Lower leg skin (tissue), 4 donors: ENCODE results near the gene FCHO1. TPM values are rescaled to one million over a fixed set of nuclear protein-coding genes. Genes with fewer than 3 reads are reported as not detected.
A peak's percentile ranks its signal among the peaks of the same experiment; 100 is the strongest.

Experiments
- DNase-seq, 2 donors: peaks; one replicate each; pipeline ENCODE4 v3.0.0-alpha.2; 2019; ENCODE audit warnings: low spot score in 2 of 2
- H3K4me3 ChIP-seq: fragments of 200-600 bp; sonication (generic); 2 replicates; pipeline ENCODE4 v1.5.1; 2017; ENCODE audit warnings: mild to moderate bottlenecking, low read depth; ENCODE audit not compliant: poor library complexity, severe bottlenecking
- POLR2A ChIP-seq, 2 donors: fragments of 450-650 bp; IDR thresholded peaks; one replicate each; pipeline ENCODE4 v1.6.1; 2016 to 2017; ENCODE audit warnings: antibody characterized with exemption in 2 of 2, mild to moderate bottlenecking in 1 of 2, moderate library complexity in 1 of 2
- WGBS, 2 donors: methylation state at CpG; one replicate each; pipeline ENCODE4 v1.1.5; 2018; 5-methylcytosine and 5-hydroxymethylcytosine counted together
- intact Hi-C: fragments of 100-400 bp; cut with DNase I; formaldehyde crosslinking; loops from one replicate; pipeline ENCODE4 v1.15.0; 2023; ENCODE audit warnings: low total_unique reads
- total RNA-seq, 4 donors: library from RNA; depleted of rRNA; stranded (reverse); fragments of >200 nt; gene quantifications; one replicate each; pipeline ENCODE4 v1.1.0, GENCODE V29; 2016
- TF ChIP-seq, protein P1 (sequence below), 3 donors: fragments of 450-650 bp; IDR thresholded peaks; one replicate each; pipeline ENCODE4 v1.5.1; 2016; ENCODE audit warnings: antibody characterized with exemption in 3 of 3, mild to moderate bottlenecking in 3 of 3, moderate library complexity in 2 of 3

The FCHO1 gene
- total RNA-seq, 4 donors from 2014 or later = 38.7 to 78.4 (median 56.3) TPM

DNA sequence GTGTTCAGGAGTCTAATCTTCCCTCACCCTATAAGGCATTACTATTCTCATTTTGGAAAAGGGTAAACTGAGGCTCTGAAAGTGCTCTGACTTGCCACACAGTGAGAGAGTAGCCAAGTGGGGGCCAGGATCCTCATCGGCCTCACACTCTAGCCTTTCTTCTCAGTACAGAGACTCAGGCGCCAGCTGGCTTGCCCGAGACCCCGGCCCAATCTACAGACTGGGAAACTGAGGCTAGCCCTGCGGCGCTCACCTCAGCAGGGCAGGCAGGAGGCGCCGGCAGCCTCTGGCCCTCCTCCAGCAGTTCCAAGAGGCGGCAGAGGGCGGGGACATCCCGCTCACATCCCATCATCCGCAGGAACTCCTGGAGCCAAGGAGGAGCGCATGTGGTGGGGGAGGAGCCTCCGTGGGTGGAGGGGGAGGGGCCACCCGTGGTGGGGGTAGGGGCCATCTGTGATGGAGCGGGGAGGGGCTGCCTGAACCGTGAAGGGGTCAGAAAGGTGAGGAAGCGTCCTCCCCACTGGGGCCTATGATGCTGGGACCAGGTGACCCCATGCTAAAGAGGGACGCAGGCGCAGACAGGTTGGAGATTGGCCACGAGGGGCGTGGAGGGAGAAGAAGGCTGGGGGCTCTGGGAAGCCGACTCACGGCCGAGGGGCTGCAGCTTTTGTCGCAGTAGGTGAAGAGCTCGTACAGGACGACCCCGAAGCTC is 78.7 kb downstream of the FCHO1 start:
- no peak for TF ChIP-seq POLR2A (IDR thresholded peaks at IDR 0.05)
- TF ChIP-seq, protein P1, sequence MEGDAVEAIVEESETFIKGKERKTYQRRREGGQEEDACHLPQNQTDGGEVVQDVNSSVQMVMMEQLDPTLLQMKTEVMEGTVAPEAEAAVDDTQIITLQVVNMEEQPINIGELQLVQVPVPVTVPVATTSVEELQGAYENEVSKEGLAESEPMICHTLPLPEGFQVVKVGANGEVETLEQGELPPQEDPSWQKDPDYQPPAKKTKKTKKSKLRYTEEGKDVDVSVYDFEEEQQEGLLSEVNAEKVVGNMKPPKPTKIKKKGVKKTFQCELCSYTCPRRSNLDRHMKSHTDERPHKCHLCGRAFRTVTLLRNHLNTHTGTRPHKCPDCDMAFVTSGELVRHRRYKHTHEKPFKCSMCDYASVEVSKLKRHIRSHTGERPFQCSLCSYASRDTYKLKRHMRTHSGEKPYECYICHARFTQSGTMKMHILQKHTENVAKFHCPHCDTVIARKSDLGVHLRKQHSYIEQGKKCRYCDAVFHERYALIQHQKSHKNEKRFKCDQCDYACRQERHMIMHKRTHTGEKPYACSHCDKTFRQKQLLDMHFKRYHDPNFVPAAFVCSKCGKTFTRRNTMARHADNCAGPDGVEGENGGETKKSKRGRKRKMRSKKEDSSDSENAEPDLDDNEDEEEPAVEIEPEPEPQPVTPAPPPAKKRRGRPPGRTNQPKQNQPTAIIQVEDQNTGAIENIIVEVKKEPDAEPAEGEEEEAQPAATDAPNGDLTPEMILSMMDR (IDR thresholded peaks at IDR 0.05) = no peak
- 23 to 24% methylated on average over 29 of the region's 29 CpGs for WGBS, 2 donors
- no peak overlapping the region for H3K4me3 ChIP-seq
- no peak for DNase-seq
- intact Hi-C loops = no loop called here

GRCh38 chr19:17830567-17831418 is 79.5 kb downstream of the FCHO1 start:
- H3K4me3 ChIP-seq = no peak overlapping the region
- WGBS, 2 donors = 20 to 25% methylated on average over 24 to 50 of the region's 50 CpGs
- DNase-seq = peak in 1 of 2 donors; percentile 87
- TF ChIP-seq POLR2A (IDR thresholded peaks at IDR 0.05) = no peak
- TF ChIP-seq, protein P1 (IDR thresholded peaks at IDR 0.05) = no peak
- intact Hi-C loops = no loop called here

GRCh38 chr19:17831419-17831888 is 80.2 kb downstream of the FCHO1 start:
- TF ChIP-seq POLR2A (IDR thresholded peaks at IDR 0.05) = no peak
- TF ChIP-seq, protein P1 (IDR thresholded peaks at IDR 0.05) = no peak
- no peak overlapping the region for H3K4me3 ChIP-seq
- intact Hi-C loops = no loop called here
- 46 to 58% methylated on average over 16 to 21 of the region's 25 CpGs for WGBS, 2 donors
- no peak for DNase-seq

DNA sequence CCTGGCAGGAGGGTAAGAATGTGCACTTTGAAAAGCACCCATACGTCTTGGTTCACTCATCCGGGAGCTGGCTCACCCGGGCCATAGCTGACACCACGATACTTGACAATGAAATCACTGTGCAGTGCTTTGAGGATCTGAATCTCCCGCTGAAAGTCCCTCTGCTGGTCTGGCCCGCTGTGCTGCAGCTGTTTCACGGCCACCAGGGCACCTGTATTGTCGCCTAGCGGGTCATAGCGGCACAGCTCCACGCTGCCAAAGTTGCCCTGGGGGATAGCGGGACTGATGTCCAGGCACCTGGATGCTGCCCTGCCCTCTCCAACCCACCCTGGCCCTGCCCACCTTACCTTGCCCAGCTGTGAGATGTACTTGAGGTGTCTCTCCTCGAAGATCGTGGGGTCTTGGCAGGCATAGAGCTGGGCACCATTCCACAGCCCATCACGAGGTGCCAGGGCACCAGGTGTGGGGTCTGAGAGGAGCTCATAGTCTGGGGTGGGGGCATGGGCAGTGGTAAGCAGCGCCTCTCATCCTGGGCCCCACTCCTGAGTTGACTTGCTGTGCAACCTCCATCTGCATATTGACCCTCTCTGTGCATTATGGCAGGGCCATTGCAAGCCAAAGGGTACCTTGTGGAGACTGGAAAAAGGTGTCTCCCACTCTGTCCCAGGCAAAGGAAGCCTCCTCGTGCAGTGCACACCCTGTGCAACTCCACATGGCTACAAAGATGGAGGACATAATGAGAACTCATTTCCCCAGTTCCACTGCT is 81.3 kb downstream of the FCHO1 start:
- no peak overlapping the region for H3K4me3 ChIP-seq
- intact Hi-C loops = no loop called here
- no peak for DNase-seq
- 73 to 87% methylated on average over 17 of the region's 17 CpGs for WGBS, 2 donors
- TF ChIP-seq POLR2A (IDR thresholded peaks at IDR 0.05) = no peak
- TF ChIP-seq, protein P1 (IDR thresholded peaks at IDR 0.05) = no peak

DNA sequence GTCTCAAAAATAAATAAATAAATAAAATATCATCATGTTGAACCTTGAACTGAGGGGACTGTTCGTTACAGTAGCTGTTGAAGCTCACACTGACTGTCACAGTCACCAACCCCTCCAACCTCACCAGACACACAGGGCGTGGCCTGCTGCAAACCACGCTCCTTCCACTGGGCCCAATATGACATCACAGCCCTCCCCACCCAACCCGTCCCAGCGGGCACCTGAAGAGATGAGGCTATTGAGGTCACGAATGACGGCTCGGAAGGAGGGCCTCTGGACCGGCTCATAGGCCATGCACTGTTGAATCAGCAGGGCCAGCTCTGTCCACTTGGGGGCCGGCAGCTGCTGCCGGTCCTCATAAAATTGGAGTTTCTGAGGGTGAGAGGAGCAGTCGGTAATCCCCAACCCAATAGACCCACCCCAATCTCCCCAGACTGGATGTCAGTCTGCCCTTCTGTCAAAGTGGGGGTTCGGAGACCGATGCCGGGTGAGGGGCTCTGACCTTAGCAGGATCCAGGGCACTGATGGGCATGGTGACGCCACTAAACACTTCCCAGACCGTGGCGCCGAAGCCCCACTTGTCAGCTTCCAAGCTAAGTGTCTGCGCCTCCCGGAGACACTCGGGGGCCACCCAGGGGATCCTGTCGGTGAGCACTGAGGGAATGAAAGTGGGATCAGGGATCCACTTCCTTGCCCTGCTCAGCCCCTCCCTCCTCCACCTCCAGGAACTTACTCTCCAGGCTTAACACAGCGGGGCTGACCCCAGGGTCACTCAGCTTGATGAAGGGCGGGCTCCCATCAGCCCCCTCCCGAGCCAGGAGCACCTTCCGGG is 83.3 kb downstream of the FCHO1 start:
- TF ChIP-seq POLR2A (IDR thresholded peaks at IDR 0.05) = no peak
- TF ChIP-seq, protein P1 (IDR thresholded peaks at IDR 0.05) = no peak
- intact Hi-C loops = no loop called here
- DNase-seq = no peak
- no peak overlapping the region for H3K4me3 ChIP-seq
- WGBS, 2 donors = 82 to 87% methylated on average over 27 of the region's 27 CpGs
